H9 (cell line): ENCODE data around the gene AQP3. TPM values are rescaled to one million over a fixed set of nuclear protein-coding genes. Genes with fewer than 3 reads are reported as not detected.

ENCODE experiments used
- DNase-seq: peaks from one replicate; pipeline ENCODE4 v3.0.0-alpha.2; 2017
- H2AFZ ChIP-seq: one replicate; pipeline ENCODE4 v1.6.1; 2013; ENCODE audit warnings: mild to moderate bottlenecking, low read length, control low read depth, moderate library complexity
- H2AK5ac ChIP-seq: 2 replicates; pipeline ENCODE4 v1.6.1; 2013; ENCODE audit warnings: low read length, control low read depth, mixed read lengths; ENCODE audit not compliant: insufficient read length
- H2BK120ac ChIP-seq: one replicate; pipeline ENCODE4 v1.6.1; 2013; ENCODE audit warnings: low read depth, mild to moderate bottlenecking, low read length, control low read depth, inconsistent platforms; ENCODE audit not compliant: poor library complexity, severe bottlenecking
- H2BK12ac ChIP-seq: 2 replicates; pipeline ENCODE4 v1.6.1; 2013; ENCODE audit warnings: low read length, control low read depth, mixed read lengths, low read depth; ENCODE audit not compliant: insufficient read length
- H2BK15ac ChIP-seq: 2 replicates; pipeline ENCODE4 v1.6.1; 2013; ENCODE audit warnings: low read depth, low read length, control low read depth
- H2BK20ac ChIP-seq: one replicate; pipeline ENCODE4 v1.6.1; 2013; ENCODE audit warnings: low read depth, mild to moderate bottlenecking, low read length, control low read depth, inconsistent platforms; ENCODE audit not compliant: poor library complexity, severe bottlenecking
- H2BK5ac ChIP-seq: 2 replicates; pipeline ENCODE4 v1.6.1; 2013; ENCODE audit warnings: low read length, control low read depth, mixed read lengths; ENCODE audit not compliant: insufficient read length
- H3K14ac ChIP-seq: 2 replicates; pipeline ENCODE4 v1.6.1; 2013; ENCODE audit warnings: low read length, control low read depth; ENCODE audit not compliant: insufficient read depth
- H3K18ac ChIP-seq: 2 replicates; pipeline ENCODE4 v1.6.1; 2013; ENCODE audit warnings: low read depth, mild to moderate bottlenecking, mixed read lengths, low read length, control low read depth; ENCODE audit not compliant: insufficient read length
- H3K23ac ChIP-seq: 2 replicates; pipeline ENCODE4 v1.6.1; 2013; ENCODE audit warnings: low read length, control low read depth, mixed read lengths, low read depth; ENCODE audit not compliant: insufficient read length
- H3K23me2 ChIP-seq: 2 replicates; pipeline ENCODE4 v1.6.1; 2013; ENCODE audit warnings: low read depth, mild to moderate bottlenecking, mixed read lengths, low read length, control low read depth; ENCODE audit not compliant: insufficient read length, poor library complexity, severe bottlenecking
- H3K27ac ChIP-seq: 2 replicates; pipeline ENCODE4 v1.5.1; 2013; ENCODE audit warnings: low read length, control low read depth, mixed read lengths, low read depth; ENCODE audit not compliant: insufficient read length
- H3K27me3 ChIP-seq: 2 replicates; pipeline ENCODE4 v1.6.1; 2013; ENCODE audit warnings: low read length, control low read depth, inconsistent platforms; ENCODE audit not compliant: insufficient read depth
- H3K4ac ChIP-seq: 2 replicates; pipeline ENCODE4 v1.6.1; 2013; ENCODE audit warnings: low read depth, mild to moderate bottlenecking, control low read depth, inconsistent platforms, low read length, moderate library complexity
- H3K4me1 ChIP-seq: 2 replicates; pipeline ENCODE4 v1.6.1; 2013; ENCODE audit warnings: low read length, control low read depth, inconsistent platforms; ENCODE audit not compliant: insufficient read depth
- H3K4me2 ChIP-seq: 2 replicates; pipeline ENCODE4 v1.6.1; 2013; ENCODE audit warnings: low read length, control low read depth, mixed read lengths; ENCODE audit not compliant: insufficient read length, insufficient read depth
- H3K56ac ChIP-seq: 2 replicates; pipeline ENCODE4 v1.6.1; 2013; ENCODE audit warnings: low read depth, mild to moderate bottlenecking, mixed read lengths, low read length, control low read depth; ENCODE audit not compliant: insufficient read length
- H3K79me1 ChIP-seq: 2 replicates; pipeline ENCODE4 v1.6.1; 2013; ENCODE audit warnings: low read depth, mild to moderate bottlenecking, moderate library complexity, low read length, control low read depth, inconsistent platforms; ENCODE audit not compliant: insufficient read depth, poor library complexity, severe bottlenecking
- H3K79me2 ChIP-seq: 2 replicates; pipeline ENCODE4 v1.6.1; 2013; ENCODE audit warnings: low read length, control low read depth, inconsistent platforms; ENCODE audit not compliant: insufficient read depth
- H3K9ac ChIP-seq: 2 replicates; pipeline ENCODE4 v1.6.1; 2013; ENCODE audit warnings: low read length, control low read depth, mixed read lengths; ENCODE audit not compliant: insufficient read length; ENCODE audit errors: extremely low read depth
- H3K9me3 ChIP-seq: one replicate; pipeline ENCODE4 v1.6.1; 2013; ENCODE audit warnings: low read depth, low read length, inconsistent platforms; ENCODE audit not compliant: control insufficient read depth
- H3T11ph ChIP-seq: one replicate; pipeline ENCODE4 v1.6.1; 2013; ENCODE audit warnings: mild to moderate bottlenecking, low read length, control low read depth, inconsistent platforms
- H4K20me1 ChIP-seq: one replicate; pipeline ENCODE4 v1.6.1; 2013; ENCODE audit not compliant: control insufficient read depth, insufficient read length, insufficient read depth
- H4K5ac ChIP-seq: 2 replicates; pipeline ENCODE4 v1.6.1; 2013; ENCODE audit warnings: low read depth, mild to moderate bottlenecking, mixed read lengths, low read length, control low read depth; ENCODE audit not compliant: insufficient read length
- H4K8ac ChIP-seq: replicated peaks from 2 replicates; pipeline ENCODE4 v1.6.1; 2013; ENCODE audit warnings: low read length, control low read depth, mixed read lengths, low read depth; ENCODE audit not compliant: insufficient read length
- H4K91ac ChIP-seq: 2 replicates; pipeline ENCODE4 v1.6.1; 2013; ENCODE audit warnings: low read depth, mild to moderate bottlenecking, moderate library complexity, mixed read lengths, low read length, control low read depth; ENCODE audit not compliant: insufficient read length
- H3K27ac Mint-ChIP-seq, 3 experiments: 2 replicates in 2 of 3; 3 replicates in 1 of 3; pipeline ENCODE4 v1.8.0; 2020 to 2021; ENCODE audit warnings: mixed read lengths in 3 of 3, mild to moderate bottlenecking in 1 of 3, moderate library complexity in 1 of 3
- H3K27me3 Mint-ChIP-seq: 2 replicates; pipeline ENCODE4 v1.8.0; 2021; ENCODE audit warnings: low read depth, mild to moderate bottlenecking, moderate library complexity, mixed read lengths
- H3K36me3 Mint-ChIP-seq, 3 experiments: 2 replicates in 2 of 3; 3 replicates in 1 of 3; pipeline ENCODE4 v1.8.0; 2020 to 2021; ENCODE audit warnings: low read depth in 3 of 3, mixed read lengths in 3 of 3; ENCODE audit not compliant: insufficient read depth in 1 of 3
- H3K4me1 Mint-ChIP-seq, 2 experiments: 2 replicates each; pipeline ENCODE4 v1.8.0; 2020; ENCODE audit warnings: mixed read lengths in 2 of 2
- H3K4me3 Mint-ChIP-seq, 2 experiments: 2 replicates in 1 of 2; 3 replicates in 1 of 2; pipeline ENCODE4 v1.8.0; 2020 to 2021; ENCODE audit warnings: mild to moderate bottlenecking in 2 of 2, mixed read lengths in 2 of 2, moderate library complexity in 1 of 2
- H3K9me3 Mint-ChIP-seq, 2 experiments: 2 replicates in 1 of 2; 3 replicates in 1 of 2; pipeline ENCODE4 v1.8.0; 2020; ENCODE audit warnings: mild to moderate bottlenecking in 2 of 2, mixed read lengths in 2 of 2, moderate library complexity in 1 of 2
- WGBS: extraction: QIAGEN DNeasy Blood & Tissue Kit; methylation state at CpG from one replicate; pipeline ENCODE4 v1.1.7; 2013; ENCODE audit warnings: missing lambda C conversion rate, low lambda C conversion rate, mixed read lengths; ENCODE audit not compliant: insufficient read length; ENCODE audit errors: extremely low coverage; 5-methylcytosine and 5-hydroxymethylcytosine counted together
- total RNA-seq: library from RNA; stranded (reverse); gene quantifications from 2 replicates; pipeline ENCODE4 v1.2.1, GENCODE V29; 2021
- TF ChIP-seq, protein P1 (sequence below): fragments of 200-600 bp; sonication (generic); conservative IDR thresholded peaks from 3 replicates; pipeline ENCODE4 v1.8.0; 2021; ENCODE audit warnings: antibody characterized with exemption, mild to moderate bottlenecking

Gene AQP3
- total RNA-seq, 1 experiment from 2014 or later, result 1.6 TPM

DNA sequence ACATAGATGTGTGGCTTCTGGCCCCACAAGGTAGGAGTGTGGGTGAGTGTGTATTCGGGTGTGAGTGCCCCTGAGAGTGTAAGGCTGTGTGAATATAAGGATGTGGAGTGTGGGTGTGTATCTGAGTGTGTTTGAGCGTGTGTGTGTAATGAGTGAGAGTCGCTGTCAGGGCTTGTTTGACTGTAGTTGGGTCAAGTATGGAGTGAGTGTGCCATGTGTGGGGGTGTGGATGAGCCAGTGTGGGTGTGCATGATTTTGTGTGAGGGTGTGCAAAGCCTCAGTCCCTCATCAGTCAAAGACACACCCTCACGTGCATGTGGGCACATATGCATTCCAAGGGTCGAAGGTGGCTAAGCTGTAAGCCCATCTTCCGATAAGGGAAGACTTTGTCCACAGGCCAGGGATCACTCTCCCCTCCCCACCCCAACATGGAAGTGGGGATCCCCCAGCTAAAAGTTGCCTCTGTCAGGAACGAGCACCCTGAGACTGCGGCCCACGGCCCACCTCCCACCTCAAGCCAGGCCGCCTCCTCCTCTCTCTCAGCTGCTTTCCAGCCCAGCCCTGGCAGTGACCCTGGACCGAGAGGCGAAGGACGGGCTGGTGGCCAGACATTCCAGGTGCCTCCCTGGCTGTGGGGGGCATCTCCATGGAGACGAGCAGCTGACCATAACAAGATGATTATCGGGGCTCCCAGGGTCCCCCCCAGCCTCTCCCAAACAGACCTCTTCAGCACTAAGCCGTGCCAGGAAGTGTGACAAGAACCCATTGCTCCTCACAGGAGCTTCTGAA lies 12.9 kb downstream of the AQP3 start:
- H4K91ac ChIP-seq, result no peak overlapping the region
- H2BK120ac ChIP-seq, result no peak overlapping the region
- no peaks in the 10 kb centered on the region for H3K27me3 ChIP-seq
- H4K8ac ChIP-seq, result no peak overlapping the region
- H3K79me2 ChIP-seq, result no peaks in the 10 kb centered on the region
- H3K27ac Mint-ChIP-seq, result no peak overlapping the region
- no peaks in the 10 kb centered on the region for H3K9me3 Mint-ChIP-seq
- no peak overlapping the region for H2BK5ac ChIP-seq
- no peaks in the 10 kb centered on the region for H3K79me1 ChIP-seq
- H3K18ac ChIP-seq, result no peak overlapping the region
- no peak overlapping the region for H2BK20ac ChIP-seq
- H2AFZ ChIP-seq, result no peak overlapping the region
- no peaks in the 10 kb centered on the region for H3K36me3 Mint-ChIP-seq
- no peak overlapping the region for H3T11ph ChIP-seq
- WGBS, result 100% methylated on average over 2 of the region's 16 CpGs
- no peak overlapping the region for H3K27ac ChIP-seq
- H3K56ac ChIP-seq, result no peak overlapping the region
- peaks cover 11 to 13% of the 10 kb centered on the region in 2 experiments for H3K4me1 Mint-ChIP-seq
- no peaks in the 10 kb centered on the region for H3K23me2 ChIP-seq
- no peaks in the 10 kb centered on the region for H3K9me3 ChIP-seq
- no peak overlapping the region for H3K9ac ChIP-seq
- no peaks in the 10 kb centered on the region for H3K4me1 ChIP-seq
- no peak overlapping the region for H3K4me2 ChIP-seq
- no peaks in the 10 kb centered on the region for H4K20me1 ChIP-seq
- no peak for DNase-seq
- no peak overlapping the region for H4K5ac ChIP-seq
- TF ChIP-seq, protein P1, sequence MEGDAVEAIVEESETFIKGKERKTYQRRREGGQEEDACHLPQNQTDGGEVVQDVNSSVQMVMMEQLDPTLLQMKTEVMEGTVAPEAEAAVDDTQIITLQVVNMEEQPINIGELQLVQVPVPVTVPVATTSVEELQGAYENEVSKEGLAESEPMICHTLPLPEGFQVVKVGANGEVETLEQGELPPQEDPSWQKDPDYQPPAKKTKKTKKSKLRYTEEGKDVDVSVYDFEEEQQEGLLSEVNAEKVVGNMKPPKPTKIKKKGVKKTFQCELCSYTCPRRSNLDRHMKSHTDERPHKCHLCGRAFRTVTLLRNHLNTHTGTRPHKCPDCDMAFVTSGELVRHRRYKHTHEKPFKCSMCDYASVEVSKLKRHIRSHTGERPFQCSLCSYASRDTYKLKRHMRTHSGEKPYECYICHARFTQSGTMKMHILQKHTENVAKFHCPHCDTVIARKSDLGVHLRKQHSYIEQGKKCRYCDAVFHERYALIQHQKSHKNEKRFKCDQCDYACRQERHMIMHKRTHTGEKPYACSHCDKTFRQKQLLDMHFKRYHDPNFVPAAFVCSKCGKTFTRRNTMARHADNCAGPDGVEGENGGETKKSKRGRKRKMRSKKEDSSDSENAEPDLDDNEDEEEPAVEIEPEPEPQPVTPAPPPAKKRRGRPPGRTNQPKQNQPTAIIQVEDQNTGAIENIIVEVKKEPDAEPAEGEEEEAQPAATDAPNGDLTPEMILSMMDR, result no peak
- H2BK12ac ChIP-seq, result no peak overlapping the region
- no peak overlapping the region for H3K23ac ChIP-seq
- no peak overlapping the region for H2AK5ac ChIP-seq
- H2BK15ac ChIP-seq, result no peak overlapping the region
- no peak overlapping the region for H3K4me3 Mint-ChIP-seq
- no peaks in the 10 kb centered on the region; the same call in 1 of the 2 replicates for H3K27me3 Mint-ChIP-seq
- H3K4ac ChIP-seq, result no peak overlapping the region
- no peak overlapping the region; the same call in 1 of the 2 replicates for H3K14ac ChIP-seq
